T-cell (primary cell): ENCODE data around the gene GNGT2. TPM values are rescaled to one million over a fixed set of nuclear protein-coding genes. Genes with fewer than 3 reads are reported as not detected.
"Not testable (repeated sequence)": the region's sequence is repeated elsewhere in the genome, so short reads cannot be mapped to it uniquely, and the experiment has no call there.

Source experiments
- ATAC-seq, 4 experiments: fragments of 200-7000 bp in 3 of 4; fragments of 150-1000 bp in 1 of 4; cut with Tn5 transposase; replicated peaks in 1 of 4; 1 replicate in 3 of 4; 2 replicates in 1 of 4; pipeline ENCODE4 v1.10.0; 2021; ENCODE audit warnings: moderate library complexity in 3 of 4, mild to moderate bottlenecking in 2 of 4, moderate number of reproducible peaks in 1 of 4
- CTCF ChIA-PET, 2 donors: fragments of 300-600 bp; sonication (Branson Sonifier 250); formaldehyde crosslinking; loops; one replicate each; lab custom pipeline; 2022; ENCODE audit warnings: antibody characterized with exemption in 2 of 2; lab: Charles Lee
- POLR2A ChIA-PET, 2 donors: fragments of 300-600 bp; sonication (Branson Sonifier 250); formaldehyde crosslinking; loops; one replicate each; lab custom pipeline; 2022; ENCODE audit warnings: antibody characterized with exemption in 2 of 2; lab: Charles Lee
- DNase-seq, 35 experiments: peaks; one replicate each; pipeline versions ENCODE4 v3.0.0 to v3.0.0-alpha.2; 2013 to 2023
- H3K27ac ChIP-seq: one replicate; pipeline ENCODE4 v1.5.1; 2013; ENCODE audit warnings: low read length
- H3K27me3 ChIP-seq, 2 experiments: replicated peaks in 1 of 2; 1 replicate in 1 of 2; 2 replicates in 1 of 2; pipeline versions ENCODE4 v1.6.1 to v1.7.0; 2013; ENCODE audit warnings: low read length in 1 of 2, mixed read lengths in 1 of 2; ENCODE audit not compliant: control insufficient read depth in 2 of 2, insufficient read depth in 2 of 2; ENCODE audit errors: extremely low read depth in 1 of 2
- H3K36me3 ChIP-seq, 2 donors: 1 replicate in 1 of 2; 2 replicates in 1 of 2; pipeline versions ENCODE4 v1.6.1 to v1.7.0; 2013; ENCODE audit warnings: low read length in 1 of 2; ENCODE audit not compliant: control insufficient read depth in 2 of 2, insufficient read depth in 1 of 2; ENCODE audit errors: extremely low read depth in 1 of 2
- H3K4me1 ChIP-seq, 2 experiments: 1 replicate in 1 of 2; 2 replicates in 1 of 2; pipeline versions ENCODE4 v1.6.1 to v1.7.0; 2013; ENCODE audit warnings: low read length in 2 of 2, mixed read lengths in 1 of 2; ENCODE audit not compliant: insufficient read depth in 2 of 2, control insufficient read depth in 1 of 2; ENCODE audit errors: extremely low read depth in 1 of 2
- H3K4me3 ChIP-seq, 2 donors: 1 replicate in 1 of 2; 2 replicates in 1 of 2; pipeline versions ENCODE4 v1.5.1 to v1.7.0; 2013; ENCODE audit warnings: mild to moderate bottlenecking in 2 of 2, low read length in 1 of 2, moderate library complexity in 1 of 2; ENCODE audit not compliant: control insufficient read depth in 1 of 2; ENCODE audit errors: extremely low read depth in 1 of 2
- H3K9me3 ChIP-seq: 2 replicates; pipeline ENCODE4 v1.7.0; 2013
- H3K27ac Mint-ChIP-seq, 2 donors: one replicate each; pipeline ENCODE4 v1.8.0; 2020 to 2021; ENCODE audit warnings: mild to moderate bottlenecking in 2 of 2, mixed read lengths in 2 of 2
- H3K27me3 Mint-ChIP-seq, 2 donors: one replicate each; pipeline ENCODE4 v1.8.0; 2021 to 2022; ENCODE audit warnings: mixed read lengths in 2 of 2
- H3K36me3 Mint-ChIP-seq: one replicate; pipeline ENCODE4 v1.8.0; 2021; ENCODE audit warnings: mixed read lengths
- H3K4me1 Mint-ChIP-seq, 3 donors: one replicate each; pipeline ENCODE4 v1.8.0; 2020 to 2022; ENCODE audit warnings: mixed read lengths in 3 of 3, mild to moderate bottlenecking in 1 of 3
- H3K4me3 Mint-ChIP-seq, 3 donors: one replicate each; pipeline ENCODE4 v1.8.0; 2020 to 2022; ENCODE audit warnings: mild to moderate bottlenecking in 3 of 3, mixed read lengths in 3 of 3, moderate library complexity in 3 of 3
- H3K9me3 Mint-ChIP-seq, 3 donors: one replicate each; pipeline ENCODE4 v1.8.0; 2020 to 2022; ENCODE audit warnings: mixed read lengths in 3 of 3
- WGBS: methylation state at CpG from one replicate; pipeline ENCODE4 v1.1.5; 2013; ENCODE audit warnings: missing lambda C conversion rate; ENCODE audit not compliant: insufficient coverage; 5-methylcytosine and 5-hydroxymethylcytosine counted together
- total RNA-seq, 35 experiments: library from RNA in 6 of 35; stranded (reverse) in 6 of 35; fragments of 120-200 nt in 1 of 35; gene quantifications; one replicate each; pipeline versions ENCODE4 v1.2.1 to v1.2.4 and lab custom pipeline; 2013 to 2026

GNGT2 gene
- total RNA-seq, 5 donors from 2014 or later (not counting 1 experiment from before 2014, with no cell fraction given) = 4.5 to 6.3 (median 5.0) TPM

DNA sequence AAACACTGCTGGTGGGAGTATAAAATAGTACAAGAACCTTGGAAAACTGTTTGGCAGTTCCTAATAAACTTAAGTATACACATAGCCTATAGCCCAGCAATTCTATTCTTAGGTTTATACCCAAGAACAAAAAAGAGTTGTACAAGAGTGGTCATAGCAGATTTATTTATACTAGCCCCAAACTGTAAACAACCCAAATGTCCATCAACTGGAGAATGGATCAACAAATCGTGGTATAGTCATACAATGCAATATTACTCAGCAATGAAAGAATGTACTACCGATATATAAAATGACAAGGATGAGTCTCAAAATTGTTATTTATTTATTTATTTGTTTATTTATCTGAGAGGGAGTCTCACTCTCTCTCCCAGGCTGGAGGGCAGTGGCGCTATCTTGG lies 23.1 kb downstream of the GNGT2 start:
- Histone ChIP-seq H3K9me3 (peaks cover 2% of the 10 kb centered on the region), H3K27ac (no peak overlapping the region), H3K4me3 (no peak overlapping the region), H3K27me3 (peaks cover 0 to 2% of the 10 kb centered on the region in 2 experiments), H3K4me1 (peaks cover 0 to 14% of the 10 kb centered on the region in 2 experiments), H3K36me3 (no peaks in the 10 kb centered on the region)
- DNase-seq (no peak), ATAC-seq (no peak)
- H3K27ac Mint-ChIP-seq = no peak overlapping the region
- peaks cover 10 to 15% (median 14%) of the 10 kb centered on the region in 3 donors for H3K4me1 Mint-ChIP-seq
- CTCF ChIA-PET = no interaction called here
- H3K27me3 Mint-ChIP-seq = no peaks in the 10 kb centered on the region
- no peak overlapping the region for H3K4me3 Mint-ChIP-seq
- POLR2A ChIA-PET = interaction anchor here in 1 of 2 donors (0.7 kb wide), 1 partner anchor 1133 kb away, joined by 3 read pairs; no protein-coding TSS in a partner anchor
- H3K9me3 Mint-ChIP-seq = peaks cover 0 to 7% (median 7%) of the 10 kb centered on the region in 3 donors
- no CpG with 5 or more reads among the region's 3 CpGs for WGBS
- H3K36me3 Mint-ChIP-seq = peaks cover 9% of the 10 kb centered on the region

DNA sequence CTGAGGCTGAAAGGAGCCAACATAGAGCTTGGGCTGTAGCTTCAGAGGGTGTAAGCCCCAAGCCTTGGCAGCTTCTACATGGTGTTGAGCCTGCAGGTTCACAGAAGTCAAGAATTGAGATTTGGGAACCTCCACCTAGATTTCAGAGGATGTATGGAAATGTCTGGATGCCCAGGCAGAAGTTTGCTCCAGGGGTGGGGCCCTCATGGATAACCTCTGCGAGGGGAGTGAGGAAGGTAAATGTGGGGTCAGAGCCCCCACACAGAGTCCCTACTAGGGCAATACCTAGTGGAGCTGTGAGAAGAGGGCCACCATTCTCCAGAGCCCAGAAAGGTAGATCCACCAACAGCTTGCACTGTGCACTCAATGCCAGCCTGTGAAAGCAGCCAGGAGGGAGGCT lies 25.0 kb downstream of the GNGT2 start:
- H3K4me1 Mint-ChIP-seq, H3K9me3 ChIP-seq, H3K27ac ChIP-seq, H3K36me3 ChIP-seq, H3K36me3 Mint-ChIP-seq, H3K9me3 Mint-ChIP-seq, H3K4me3 Mint-ChIP-seq, ATAC-seq, DNase-seq, H3K27me3 Mint-ChIP-seq, H3K27ac Mint-ChIP-seq, H3K4me3 ChIP-seq, H3K4me1 ChIP-seq, POLR2A ChIA-PET, H3K27me3 ChIP-seq: not testable (repeated sequence)
- CTCF ChIA-PET = interaction anchor here in 1 of 2 donors (0.7 to 0.8 kb wide), 2 partner anchors 43 to 131 kb away, joined by 3 to 11 read pairs; no protein-coding TSS in a partner anchor
- WGBS = no CpG with 5 or more reads among the region's 1 CpG

DNA sequence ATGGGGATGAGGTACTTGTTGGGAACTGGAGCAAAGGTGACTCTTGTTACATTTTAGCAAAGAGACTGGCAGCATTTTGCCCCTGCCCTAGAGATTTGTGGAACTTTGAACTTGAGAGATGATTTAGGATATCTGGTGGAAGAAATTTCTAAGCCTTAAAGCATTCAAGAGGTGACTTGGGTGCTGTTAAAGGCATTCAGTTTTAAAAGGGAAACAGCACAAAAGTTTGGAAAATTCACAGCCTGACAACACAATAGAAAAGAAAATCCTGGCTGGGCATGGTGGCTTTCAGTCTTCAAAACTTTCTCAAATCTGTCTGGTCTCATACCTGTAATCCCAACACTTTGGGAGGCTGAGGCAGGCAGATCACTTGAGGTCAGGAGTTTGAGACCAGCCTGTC lies 25.9 kb downstream of the GNGT2 start:
- DNase-seq, H3K27me3 ChIP-seq, H3K36me3 ChIP-seq, H3K4me3 Mint-ChIP-seq, H3K4me1 Mint-ChIP-seq, ATAC-seq, H3K27ac ChIP-seq, H3K27me3 Mint-ChIP-seq, CTCF ChIA-PET, H3K9me3 Mint-ChIP-seq, POLR2A ChIA-PET, H3K9me3 ChIP-seq, H3K4me1 ChIP-seq, H3K27ac Mint-ChIP-seq, H3K36me3 Mint-ChIP-seq, H3K4me3 ChIP-seq: not testable (repeated sequence)

DNA sequence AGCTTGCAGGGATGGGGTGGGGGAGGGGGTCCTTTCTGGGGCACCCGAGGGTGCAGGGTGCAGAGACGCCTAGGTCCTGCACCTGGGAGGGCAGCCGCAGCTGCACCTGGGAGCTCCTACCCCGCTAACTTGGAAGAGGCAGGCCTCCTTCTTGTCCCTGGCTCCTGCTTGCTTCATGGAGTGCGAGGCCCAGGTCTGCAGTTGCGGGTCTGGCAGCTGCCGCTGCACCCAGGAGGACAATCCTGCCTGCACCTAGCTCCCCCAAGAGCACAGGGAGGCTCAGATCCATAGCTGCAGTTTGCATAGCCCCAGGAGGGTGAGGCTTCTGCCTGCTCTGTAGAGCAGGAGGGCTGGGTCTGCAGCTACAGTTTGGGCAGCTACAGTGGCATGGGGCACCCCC lies 26.6 kb downstream of the GNGT2 start:
- Mint-ChIP-seq H3K27ac (no peak overlapping the region), H3K27me3 (peaks cover 0 to 3% of the 10 kb centered on the region in 2 donors), H3K4me1 (peaks cover 0 to 5% (median 4%) of the 10 kb centered on the region in 3 donors), H3K36me3 (peaks cover 9% of the 10 kb centered on the region), H3K9me3 (peaks cover 0 to 7% (median 7%) of the 10 kb centered on the region in 3 donors), H3K4me3 (no peak overlapping the region)
- CTCF ChIA-PET = interaction anchor here in 1 of 2 donors (1.0 kb wide), 1 partner anchor 43 kb away, joined by 7 read pairs; no protein-coding TSS in a partner anchor
- no peaks in the 10 kb centered on the region for H3K36me3 ChIP-seq
- ATAC-seq (no peak), DNase-seq (no peak)
- POLR2A ChIA-PET = no interaction called here
- no peak overlapping the region for H3K4me3 ChIP-seq
- 96% methylated on average over 6 of the region's 7 CpGs for WGBS
- peaks cover 0 to 2% of the 10 kb centered on the region in 2 experiments for H3K27me3 ChIP-seq
- peaks cover 2% of the 10 kb centered on the region for H3K9me3 ChIP-seq
- no peak overlapping the region for H3K27ac ChIP-seq
- H3K4me1 ChIP-seq = peaks cover 0 to 6% of the 10 kb centered on the region in 2 experiments

DNA sequence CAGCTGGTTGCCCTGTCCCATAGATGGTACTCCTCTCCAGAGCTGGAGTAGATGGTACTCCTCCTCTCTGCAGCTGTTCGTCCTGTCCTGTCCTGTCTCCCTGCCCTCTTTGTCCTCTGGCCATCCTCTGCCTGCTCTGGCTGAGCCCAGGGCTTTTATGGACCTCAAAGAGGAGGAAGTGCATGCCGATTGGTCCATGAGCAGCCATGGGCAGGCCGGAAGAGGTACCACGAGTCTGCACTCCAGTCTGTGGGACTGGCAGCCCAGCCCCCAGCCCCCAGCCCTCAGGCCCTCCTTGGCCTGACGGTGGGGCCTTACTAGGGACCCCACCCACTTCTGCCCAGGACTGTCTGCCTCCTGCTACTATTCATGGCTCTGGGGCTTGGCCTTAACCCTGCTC lies 27.0 kb downstream of the GNGT2 start:
- CTCF ChIA-PET = interaction anchor here in 1 of 2 donors (1.0 kb wide), 1 partner anchor 44 kb away, joined by 7 read pairs; no protein-coding TSS in a partner anchor
- POLR2A ChIA-PET = no interaction called here

DNA sequence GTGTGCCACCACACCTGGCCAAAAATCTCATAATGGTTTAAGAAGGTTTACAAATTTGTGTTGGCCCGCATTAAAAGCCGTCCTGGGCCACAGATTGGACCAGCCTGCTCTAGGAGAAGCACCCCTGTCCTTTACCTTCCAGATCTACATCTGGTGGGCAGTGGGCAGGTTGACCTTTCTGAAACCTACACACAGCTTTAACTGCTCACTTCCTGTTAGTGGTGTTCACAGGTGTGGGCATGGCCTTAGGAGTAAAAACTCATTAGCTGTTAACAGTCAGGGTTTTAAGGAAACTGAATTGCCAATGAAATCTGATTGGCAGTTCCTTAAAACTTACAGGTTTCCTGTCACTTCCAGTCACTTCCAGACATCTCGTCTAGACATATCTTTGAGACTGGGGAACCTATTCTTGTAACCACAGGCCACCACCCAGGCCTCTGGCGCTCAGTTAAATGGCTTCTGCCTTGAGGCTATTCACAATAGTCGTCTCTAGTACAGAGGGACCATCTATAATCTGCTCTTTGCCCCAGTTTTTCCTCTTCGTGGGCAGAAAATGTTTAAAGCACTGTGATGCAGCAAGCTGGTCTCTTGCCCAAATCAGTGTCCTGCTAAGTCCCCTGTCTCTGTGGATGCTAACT lies 29.3 kb downstream of the GNGT2 start:
- no peak overlapping the region for H3K27ac Mint-ChIP-seq
- no peak for DNase-seq
- 86% methylated on average over 4 of the region's 6 CpGs for WGBS
- H3K36me3 ChIP-seq = no peaks in the 10 kb centered on the region
- ChIA-PET CTCF (interaction anchor here (0.6 to 2.3 kb wide), 12 partner anchors 9 to 596 kb away, joined by 3 to 10 read pairs (median 6); partner anchors contain the start of gene PHOSPHO1 (in 1 of the 2)), POLR2A (no interaction called here)
- H3K4me3 ChIP-seq = no peak overlapping the region
- H3K27me3 ChIP-seq = peaks cover 0 to 10% of the 10 kb centered on the region in 2 experiments
- H3K4me3 Mint-ChIP-seq = no peak overlapping the region
- H3K9me3 ChIP-seq = peaks cover 6% of the 10 kb centered on the region
- H3K27ac ChIP-seq = no peak overlapping the region
- H3K36me3 Mint-ChIP-seq = peaks cover 13% of the 10 kb centered on the region
- H3K4me1 ChIP-seq = peaks cover 0 to 6% of the 10 kb centered on the region in 2 experiments
- peaks cover 0 to 3% of the 10 kb centered on the region in 2 donors for H3K27me3 Mint-ChIP-seq
- H3K4me1 Mint-ChIP-seq = peaks cover 0 to 5% (median 4%) of the 10 kb centered on the region in 3 donors
- H3K9me3 Mint-ChIP-seq = peaks cover 0 to 17% (median 15%) of the 10 kb centered on the region in 3 donors
- no peak for ATAC-seq

More for the DNA sequence above, 27.0 kb downstream of the GNGT2 start:
- Histone ChIP-seq H3K27me3 (peaks cover 0 to 2% of the 10 kb centered on the region in 2 experiments), H3K27ac (no peak overlapping the region), H3K4me1 (peaks cover 0 to 6% of the 10 kb centered on the region in 2 experiments), H3K4me3 (no peak overlapping the region), H3K36me3 (no peaks in the 10 kb centered on the region), H3K9me3 (peaks cover 2% of the 10 kb centered on the region)
- peaks cover 0 to 3% of the 10 kb centered on the region in 2 donors for H3K27me3 Mint-ChIP-seq
- H3K9me3 Mint-ChIP-seq = peaks cover 0 to 7% (median 7%) of the 10 kb centered on the region in 3 donors
- no peak for ATAC-seq
- no peak overlapping the region for H3K27ac Mint-ChIP-seq
- peaks cover 0 to 5% (median 4%) of the 10 kb centered on the region in 3 donors for H3K4me1 Mint-ChIP-seq
- WGBS = 83% methylated on average over 4 of the region's 5 CpGs
- H3K36me3 Mint-ChIP-seq = peaks cover 9% of the 10 kb centered on the region
- H3K4me3 Mint-ChIP-seq = no peak overlapping the region
- DNase-seq = no peak
